SK-N-SH treated with all-trans-retinoic acid at 6 μM for 48 hours (cell line): Measurements from ENCODE around the gene CCDC82.

Experiments used
- ATAC-seq: fragments of 200-7000 bp; cut with Tn5 transposase; 3 replicates; pipeline ENCODE4 v1.9.1; 2020; ENCODE audit warnings: mild to moderate bottlenecking, moderate library complexity
- ARNTL ChIP-seq: fragments of 450-650 bp; formaldehyde crosslinking; IDR thresholded peaks from 2 replicates; pipeline ENCODE4 v1.5.0; 2020; ENCODE audit warnings: low read depth, mild to moderate bottlenecking, moderate library complexity, borderline replicate concordance
- BACH2 ChIP-seq: fragments of 250-450 bp; sonication (Bioruptor Pico); IDR thresholded peaks from 2 replicates; pipeline ENCODE4 v1.9.0; 2021; ENCODE audit warnings: mild to moderate bottlenecking, borderline replicate concordance
- CREB5 ChIP-seq: fragments of 250-450 bp; sonication (Bioruptor Pico); IDR thresholded peaks from 2 replicates; pipeline ENCODE4 v1.5.1; 2020; ENCODE audit warnings: low read depth, mild to moderate bottlenecking, moderate library complexity
- CSDC2 ChIP-seq: fragments of 250-450 bp; sonication (Bioruptor Pico); IDR thresholded peaks from 2 replicates; pipeline ENCODE4 v1.5.0; 2020; ENCODE audit warnings: mild to moderate bottlenecking, moderate library complexity
- CSRNP3 ChIP-seq: fragments of 250-450 bp; sonication (Bioruptor Pico); IDR thresholded peaks from 2 replicates; pipeline ENCODE4 v1.5.1; 2021; ENCODE audit warnings: mild to moderate bottlenecking, moderate library complexity
- ESRRG ChIP-seq: fragments of 250-450 bp; sonication (Bioruptor Pico); IDR thresholded peaks from 2 replicates; pipeline ENCODE4 v1.6.1; 2021; ENCODE audit warnings: mild to moderate bottlenecking
- GLIS3 ChIP-seq: fragments of 250-450 bp; sonication (Bioruptor Pico); IDR thresholded peaks from 2 replicates; pipeline ENCODE4 v1.5.0; 2020; ENCODE audit warnings: mild to moderate bottlenecking, moderate library complexity
- ISL1 ChIP-seq: fragments of 250-450 bp; sonication (Bioruptor Pico); IDR thresholded peaks from 2 replicates; pipeline ENCODE4 v2.1.2; 2022; ENCODE audit warnings: mild to moderate bottlenecking, moderate library complexity
- OSR1 ChIP-seq: fragments of 250-450 bp; sonication (Bioruptor Pico); IDR thresholded peaks from 2 replicates; pipeline ENCODE4 v1.8.0; 2022; ENCODE audit warnings: moderate library complexity, mild to moderate bottlenecking, inconsistent platforms
- POU6F1 ChIP-seq: fragments of 250-450 bp; sonication (Bioruptor Pico); IDR thresholded peaks from 2 replicates; pipeline ENCODE4 v1.8.0; 2021; ENCODE audit warnings: low read depth, mild to moderate bottlenecking, moderate library complexity, borderline replicate concordance
- PPARA ChIP-seq: fragments of 250-450 bp; sonication (Bioruptor Pico); IDR thresholded peaks from 2 replicates; pipeline ENCODE4 v1.5.0; 2020; ENCODE audit warnings: mild to moderate bottlenecking, borderline replicate concordance
- RARB ChIP-seq: fragments of 250-450 bp; sonication (Bioruptor Pico); IDR thresholded peaks from 2 replicates; pipeline ENCODE4 v1.8.0; 2021; ENCODE audit warnings: mild to moderate bottlenecking, moderate library complexity
- SNAI2 ChIP-seq: fragments of 250-450 bp; sonication (Bioruptor Pico); IDR thresholded peaks from 2 replicates; pipeline ENCODE4 v1.5.0; 2020; ENCODE audit warnings: mild to moderate bottlenecking, moderate library complexity
- TCF4 ChIP-seq: fragments of 250-450 bp; sonication (Bioruptor Pico); IDR thresholded peaks from 2 replicates; pipeline ENCODE4 v1.8.0; 2021; ENCODE audit warnings: mild to moderate bottlenecking, moderate library complexity, borderline replicate concordance
- TOX ChIP-seq: fragments of 250-450 bp; sonication (Bioruptor Pico); IDR thresholded peaks from 2 replicates; pipeline ENCODE4 v1.8.0; 2021; ENCODE audit warnings: mild to moderate bottlenecking, moderate library complexity, borderline replicate concordance
- ZC3H10 ChIP-seq: fragments of 250-450 bp; sonication (Bioruptor Pico); IDR thresholded peaks from 2 replicates; pipeline ENCODE4 v1.5.1; 2021; ENCODE audit warnings: mild to moderate bottlenecking, moderate library complexity
- ZFP3 ChIP-seq: fragments of 250-450 bp; sonication (Bioruptor Pico); IDR thresholded peaks from 2 replicates; pipeline ENCODE4 v1.5.0; 2020; ENCODE audit warnings: mild to moderate bottlenecking, moderate library complexity
- ZFP30 ChIP-seq: fragments of 450-650 bp; formaldehyde crosslinking; IDR thresholded peaks from 2 replicates; pipeline ENCODE4 v1.5.0; 2022; ENCODE audit warnings: mild to moderate bottlenecking, moderate library complexity
- ZNF565 ChIP-seq: fragments of 450-650 bp; formaldehyde crosslinking; conservative IDR thresholded peaks from 2 replicates; pipeline ENCODE4 v1.5.0; 2020; ENCODE audit warnings: low read depth, mild to moderate bottlenecking, moderate library complexity
- ZNF70 ChIP-seq: fragments of 450-650 bp; formaldehyde crosslinking; IDR thresholded peaks from 2 replicates; pipeline ENCODE4 v1.5.0; 2020; ENCODE audit warnings: mild to moderate bottlenecking, moderate library complexity
- ZNF8 ChIP-seq: fragments of 450-650 bp; formaldehyde crosslinking; IDR thresholded peaks from 2 replicates; pipeline ENCODE4 v1.5.0; 2020; ENCODE audit warnings: mild to moderate bottlenecking, moderate library complexity
- TF ChIP-seq, protein P1 (sequence below): fragments of 250-450 bp; sonication (Bioruptor Pico); IDR thresholded peaks from 2 replicates; pipeline ENCODE4 v1.8.0; 2020; ENCODE audit warnings: mild to moderate bottlenecking, moderate library complexity, borderline replicate concordance

CCDC82 gene

GRCh38 chr11:96309643-96310017 lies 80.1 kb downstream of the CCDC82 start:
- no peak for TF ChIP-seq CSDC2 (CRISPR knock-in tag)
- TF ChIP-seq, protein P1, sequence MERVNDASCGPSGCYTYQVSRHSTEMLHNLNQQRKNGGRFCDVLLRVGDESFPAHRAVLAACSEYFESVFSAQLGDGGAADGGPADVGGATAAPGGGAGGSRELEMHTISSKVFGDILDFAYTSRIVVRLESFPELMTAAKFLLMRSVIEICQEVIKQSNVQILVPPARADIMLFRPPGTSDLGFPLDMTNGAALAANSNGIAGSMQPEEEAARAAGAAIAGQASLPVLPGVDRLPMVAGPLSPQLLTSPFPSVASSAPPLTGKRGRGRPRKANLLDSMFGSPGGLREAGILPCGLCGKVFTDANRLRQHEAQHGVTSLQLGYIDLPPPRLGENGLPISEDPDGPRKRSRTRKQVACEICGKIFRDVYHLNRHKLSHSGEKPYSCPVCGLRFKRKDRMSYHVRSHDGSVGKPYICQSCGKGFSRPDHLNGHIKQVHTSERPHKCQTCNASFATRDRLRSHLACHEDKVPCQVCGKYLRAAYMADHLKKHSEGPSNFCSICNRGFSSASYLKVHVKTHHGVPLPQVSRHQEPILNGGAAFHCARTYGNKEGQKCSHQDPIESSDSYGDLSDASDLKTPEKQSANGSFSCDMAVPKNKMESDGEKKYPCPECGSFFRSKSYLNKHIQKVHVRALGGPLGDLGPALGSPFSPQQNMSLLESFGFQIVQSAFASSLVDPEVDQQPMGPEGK, result no peak
- no peak for TF ChIP-seq ZNF8 (CRISPR knock-in tag)
- TF ChIP-seq ZNF70 (CRISPR knock-in tag), result no peak
- no peak for TF ChIP-seq SNAI2 (CRISPR knock-in tag)
- no peak for TF ChIP-seq ZNF565 (CRISPR knock-in tag)
- no peak for TF ChIP-seq OSR1
- no peak for TF ChIP-seq RARB
- TF ChIP-seq ZC3H10 (CRISPR knock-in tag), result no peak
- TF ChIP-seq GLIS3 (CRISPR knock-in tag), result no peak
- no peak for TF ChIP-seq TCF4 (CRISPR knock-in tag)
- TF ChIP-seq ZFP3 (CRISPR knock-in tag), result no peak
- TF ChIP-seq ESRRG (CRISPR knock-in tag), result no peak
- no peak for TF ChIP-seq TOX (CRISPR knock-in tag)
- no peak for TF ChIP-seq POU6F1 (CRISPR knock-in tag)
- ATAC-seq, result no peak

DNA sequence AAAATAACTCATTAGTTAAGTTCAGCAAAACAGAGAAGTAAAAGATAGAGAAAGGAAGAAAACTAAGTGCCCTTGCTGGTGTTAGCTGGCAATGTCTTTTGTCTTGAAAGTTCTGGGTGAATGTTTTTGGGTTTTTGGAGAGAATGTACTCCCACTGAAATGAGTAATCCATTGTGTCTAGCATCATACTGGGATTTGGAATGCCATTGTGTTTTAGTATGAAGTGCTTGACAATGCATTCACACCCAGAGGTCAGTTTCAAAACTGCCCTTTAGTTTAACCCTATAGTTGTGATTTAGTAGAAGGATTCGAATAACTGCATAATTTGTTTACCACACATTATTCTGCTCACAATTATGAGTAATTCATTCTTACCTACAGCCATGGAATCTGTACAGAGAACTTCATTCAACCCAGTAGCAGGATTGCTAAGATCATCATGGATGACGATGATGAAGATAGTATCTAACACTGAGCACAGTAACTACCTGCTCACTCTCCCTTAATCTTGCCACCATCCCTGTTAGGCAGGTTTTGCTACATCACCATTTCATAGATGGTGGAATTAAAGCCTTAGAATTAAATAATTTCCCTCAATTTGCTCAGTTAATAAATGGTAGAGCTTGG lies 80.6 kb downstream of the CCDC82 start:
- ATAC-seq, result no peak
- no peak for TF ChIP-seq POU6F1 (CRISPR knock-in tag)
- TF ChIP-seq TCF4 (CRISPR knock-in tag), result no peak
- no peak for TF ChIP-seq ARNTL (CRISPR knock-in tag)
- TF ChIP-seq RARB, result no peak
- no peak for TF ChIP-seq ZC3H10 (CRISPR knock-in tag)
- TF ChIP-seq, protein P1, result no peak
- TF ChIP-seq ZFP30, result no peak
- TF ChIP-seq ESRRG (CRISPR knock-in tag), result no peak
- no peak for TF ChIP-seq ZNF70 (CRISPR knock-in tag)
- no peak for TF ChIP-seq PPARA (CRISPR knock-in tag)
- no peak for TF ChIP-seq ISL1 (CRISPR knock-in tag)
- no peak for TF ChIP-seq BACH2 (CRISPR knock-in tag)
- no peak for TF ChIP-seq GLIS3 (CRISPR knock-in tag)
- TF ChIP-seq SNAI2 (CRISPR knock-in tag), result no peak
- TF ChIP-seq OSR1, result no peak

DNA sequence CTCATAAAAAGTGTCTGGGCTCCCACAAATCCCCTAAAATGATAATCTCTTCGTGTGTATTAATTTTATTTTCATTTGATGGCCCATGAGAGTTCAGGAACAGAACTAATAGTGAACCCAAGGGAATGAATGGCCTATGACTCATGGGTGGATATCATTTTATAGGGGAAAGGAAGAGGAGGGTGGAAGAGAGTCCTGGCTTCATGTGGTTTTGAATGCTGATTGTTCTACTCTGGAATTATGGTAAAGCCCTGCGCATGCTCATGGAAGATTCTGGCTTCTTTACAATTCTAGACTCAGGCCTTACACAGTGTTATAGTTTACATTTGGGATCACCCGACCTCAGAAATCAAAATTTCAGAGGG lies 82.0 kb downstream of the CCDC82 start:
- ATAC-seq, result peak; percentile 54
- TF ChIP-seq ZNF70 (CRISPR knock-in tag) (no peak), POU6F1 (CRISPR knock-in tag) (no peak), RARB (no peak), BACH2 (CRISPR knock-in tag) (no peak), GLIS3 (CRISPR knock-in tag) (no peak), PPARA (CRISPR knock-in tag) (no peak), ESRRG (CRISPR knock-in tag) (no peak), ZFP30 (no peak), ZNF565 (CRISPR knock-in tag) (no peak), ISL1 (CRISPR knock-in tag) (no peak), ZC3H10 (CRISPR knock-in tag) (no peak), ZFP3 (CRISPR knock-in tag) (no peak), TOX (CRISPR knock-in tag) (no peak), ARNTL (CRISPR knock-in tag) (no peak), SNAI2 (CRISPR knock-in tag) (no peak), CREB5 (no peak), CSRNP3 (CRISPR knock-in tag) (no peak)
- TF ChIP-seq, protein P1, result no peak
